SH-SY5Y (cell line): Measurements from ENCODE around the gene RHOB.

Experiments used
- GATA2 ChIP-seq: IDR thresholded peaks from 2 replicates; pipeline ENCODE4 v1.6.1; 2011; ENCODE audit warnings: mild to moderate bottlenecking, low read depth, low read length
- GATA3 ChIP-seq: IDR thresholded peaks from 2 replicates; pipeline ENCODE4 v1.6.1; 2011; ENCODE audit warnings: low read depth, mild to moderate bottlenecking, low read length, moderate library complexity

The RHOB gene

GRCh38 chr2:20446917-20447436, at the start of gene RHOB:
Gene RHOB, plus strand, starts transcription at chr2:20447074. Its CDS starts 392 bp downstream, at chr2:20447466.
- TF ChIP-seq GATA2 (no peak), GATA3 (no peak)

GRCh38 chr2:20397811-20398447, 48.9 kb upstream of the RHOB start:
- TF ChIP-seq GATA3 (no peak), GATA2 (no peak)

- TF ChIP-seq GATA3 (no peak), GATA2 (no peak)
These were observed 47.8 kb upstream of the RHOB start for GRCh38 chr2:20398956-20399567.

- TF ChIP-seq GATA3, result no peak
- no peak for TF ChIP-seq GATA2
These were observed 46.6 kb upstream of the RHOB start for GRCh38 chr2:20400306-20400705.

GRCh38 chr2:20400787-20401488, 45.9 kb upstream of the RHOB start:
- TF ChIP-seq GATA2, result no peak
- no peak for TF ChIP-seq GATA3

- TF ChIP-seq GATA2 (no peak), GATA3 (no peak)
These were observed 45.4 kb upstream of the RHOB start for GRCh38 chr2:20401489-20401835.

- TF ChIP-seq GATA3 (no peak), GATA2 (no peak)
These were observed 43.0 kb upstream of the RHOB start for GRCh38 chr2:20403774-20404312.

GRCh38 chr2:20404950-20405349, 41.9 kb upstream of the RHOB start:
- TF ChIP-seq GATA2 (no peak), GATA3 (no peak)

- TF ChIP-seq GATA3 (no peak), GATA2 (no peak)
These were observed 37.8 kb upstream of the RHOB start for GRCh38 chr2:20409039-20409438.

- TF ChIP-seq GATA3, result no peak
- TF ChIP-seq GATA2, result no peak
These were observed 36.2 kb upstream of the RHOB start for GRCh38 chr2:20410556-20411277.

GRCh38 chr2:20411361-20411894, 35.4 kb upstream of the RHOB start:
- TF ChIP-seq GATA2, result no peak
- no peak for TF ChIP-seq GATA3

- no peak for TF ChIP-seq GATA3
- TF ChIP-seq GATA2, result no peak
These were observed 32.1 kb upstream of the RHOB start for GRCh38 chr2:20414806-20415205.

- no peak for TF ChIP-seq GATA3
- TF ChIP-seq GATA2, result no peak
These were observed 31.4 kb upstream of the RHOB start for GRCh38 chr2:20415511-20415918.

GRCh38 chr2:20416723-20417122, 30.2 kb upstream of the RHOB start:
- TF ChIP-seq GATA3 (no peak), GATA2 (no peak)
